PC-9 (cell line): ENCODE data around the gene OLFM4. TPM values are rescaled to one million over a fixed set of nuclear protein-coding genes. Genes with fewer than 3 reads are reported as not detected.

Experiments used
- BruUV-seq: library from RNA; stranded (reverse); fragments of 400-500 nt; replicated peaks from 2 replicates; lab custom pipeline; 2021; lab: Mats Ljungman, UMichigan
- CTCF ChIA-PET: fragments of 300-600 bp; sonication (Branson Sonifier 250); formaldehyde crosslinking; loops from one replicate; lab custom pipeline; 2022; ENCODE audit warnings: antibody characterized with exemption; lab: Charles Lee
- POLR2A ChIA-PET: fragments of 300-600 bp; sonication (Branson Sonifier 250); formaldehyde crosslinking; loops from one replicate; lab custom pipeline; 2022; ENCODE audit warnings: antibody characterized with exemption; ENCODE audit not compliant: unreplicated experiment; lab: Charles Lee
- DNase-seq, 2 experiments: peaks; one replicate each; pipeline versions ENCODE4 v3.0.0 to v3.0.0-alpha.2; 2015 to 2022; ENCODE audit warnings: mixed read lengths in 1 of 2
- H2AFZ ChIP-seq: fragments of 200-600 bp; sonication (generic); 2 replicates; pipeline ENCODE4 v1.8.1; 2017; ENCODE audit warnings: antibody characterized with exemption
- H3F3A ChIP-seq: fragments of 200-600 bp; sonication (generic); 2 replicates; pipeline ENCODE4 v1.8.1; 2017; ENCODE audit warnings: antibody characterized with exemption, mild to moderate bottlenecking, low read depth; ENCODE audit not compliant: insufficient read depth
- H3K27ac ChIP-seq: fragments of 200-600 bp; sonication (generic); 2 replicates; pipeline ENCODE4 v1.6.1; 2016; ENCODE audit warnings: mixed run types
- H3K27me3 ChIP-seq: fragments of 200-600 bp; sonication (generic); 2 replicates; pipeline ENCODE4 v1.6.1; 2016; ENCODE audit warnings: low read depth, mixed run types; ENCODE audit not compliant: insufficient read depth
- H3K36me3 ChIP-seq: fragments of 200-600 bp; sonication (generic); 2 replicates; pipeline ENCODE4 v1.6.1; 2016; ENCODE audit warnings: low read depth, mixed run types
- H3K4me1 ChIP-seq: fragments of 200-600 bp; sonication (generic); replicated peaks from 2 replicates; pipeline ENCODE4 v1.6.1; 2016; ENCODE audit warnings: mixed run types; ENCODE audit not compliant: insufficient read depth
- H3K4me2 ChIP-seq: fragments of 200-600 bp; sonication (generic); 2 replicates; pipeline ENCODE4 v1.6.1; 2017; ENCODE audit warnings: mixed run types
- H3K4me3 ChIP-seq: fragments of 200-600 bp; sonication (generic); 2 replicates; pipeline ENCODE4 v1.6.1; 2016; ENCODE audit warnings: mixed run types
- H3K79me2 ChIP-seq: fragments of 200-600 bp; sonication (generic); 2 replicates; pipeline ENCODE4 v1.6.1; 2017; ENCODE audit warnings: low read depth, mixed run types
- H3K9me2 ChIP-seq: fragments of 200-600 bp; sonication (generic); 2 replicates; pipeline ENCODE4 v1.8.1; 2017; ENCODE audit warnings: mild to moderate bottlenecking; ENCODE audit not compliant: insufficient read depth
- H3K9me3 ChIP-seq: fragments of 200-600 bp; sonication (generic); 2 replicates; pipeline ENCODE4 v1.8.1; 2016; ENCODE audit warnings: low read depth; ENCODE audit not compliant: insufficient read depth
- H4K20me1 ChIP-seq: fragments of 200-600 bp; sonication (generic); 2 replicates; pipeline ENCODE4 v1.8.1; 2017; ENCODE audit not compliant: insufficient read depth
- EZH2 ChIP-seq: fragments of 200-600 bp; sonication (generic); IDR thresholded peaks from 2 replicates; pipeline ENCODE4 v1.8.0; 2017; ENCODE audit warnings: antibody characterized with exemption, low read depth
- intact Hi-C: fragments of 100-400 bp; cut with micrococcal nuclease; formaldehyde crosslinking; loops from one replicate; pipeline ENCODE4 v1.10.0; 2022; ENCODE audit not compliant: unreplicated experiment
- total RNA-seq: library from RNA; stranded (reverse); gene quantifications from 2 replicates; pipeline ENCODE4 v1.2.3, GENCODE V29; 2021
- TF ChIP-seq, protein P1 (sequence below): fragments of 200-600 bp; sonication (generic); conservative IDR thresholded peaks from 2 replicates; pipeline ENCODE4 v1.6.1; 2017; ENCODE audit warnings: mixed run types, antibody characterized with exemption, mild to moderate bottlenecking, moderate library complexity

OLFM4 gene
- total RNA-seq, 1 experiment from 2014 or later, result not detected

DNA sequence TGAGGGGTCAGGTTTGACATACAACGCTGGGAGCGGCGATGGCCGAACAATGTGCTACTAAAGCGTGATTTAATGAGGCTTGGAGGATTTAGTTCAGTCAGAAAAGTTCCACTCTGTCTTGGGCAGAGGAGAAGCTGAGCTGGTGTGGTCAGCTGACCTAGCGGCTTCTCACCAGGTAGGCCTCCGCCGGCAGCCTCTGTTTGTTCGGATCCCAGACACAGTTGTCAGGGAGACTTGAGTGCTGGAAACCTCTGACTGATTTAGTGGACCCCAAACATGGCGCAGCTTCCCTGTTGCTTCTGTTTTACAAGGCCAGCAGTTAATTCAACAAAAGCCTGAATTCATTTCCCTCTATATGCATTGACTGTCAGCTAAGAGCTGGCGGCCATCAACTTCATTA lies 36.5 kb upstream of the OLFM4 start:
- POLR2A ChIA-PET, result no interaction called here
- CTCF ChIA-PET, result no interaction called here
- BruUV-seq, result no TSS peak

DNA sequence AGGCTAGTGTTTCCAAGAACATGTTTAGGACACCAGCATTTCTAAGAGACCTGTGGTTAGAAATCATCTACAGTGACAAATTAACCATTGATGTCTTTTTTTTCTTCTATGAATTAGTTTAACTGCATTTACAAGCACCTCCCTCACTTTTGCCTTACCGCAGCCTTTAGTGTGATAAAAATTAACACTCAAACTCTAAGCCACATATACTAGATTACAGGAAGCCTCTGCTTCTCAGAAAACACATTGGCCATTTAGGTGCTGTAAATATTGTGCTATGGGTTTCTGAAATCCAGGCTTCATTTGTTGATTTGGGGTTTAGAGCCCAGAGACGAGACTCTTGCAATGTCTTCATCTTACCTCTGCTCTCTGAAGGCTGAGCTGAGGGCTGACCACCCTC lies 34.6 kb upstream of the OLFM4 start:
- CTCF ChIA-PET, result no interaction called here
- H3K4me3 ChIP-seq, result no peak overlapping the region
- no peak overlapping the region for H3K27ac ChIP-seq
- POLR2A ChIA-PET, result no interaction called here
- no peaks in the 10 kb centered on the region for H3K79me2 ChIP-seq
- intact Hi-C loops, result no loop called here
- no peak overlapping the region for H3K4me2 ChIP-seq
- no peaks in the 10 kb centered on the region for H3K36me3 ChIP-seq
- H4K20me1 ChIP-seq, result no peaks in the 10 kb centered on the region
- no peaks in the 10 kb centered on the region for H3K27me3 ChIP-seq
- no TSS peak for BruUV-seq
- no peak for TF ChIP-seq EZH2
- TF ChIP-seq, protein P1, sequence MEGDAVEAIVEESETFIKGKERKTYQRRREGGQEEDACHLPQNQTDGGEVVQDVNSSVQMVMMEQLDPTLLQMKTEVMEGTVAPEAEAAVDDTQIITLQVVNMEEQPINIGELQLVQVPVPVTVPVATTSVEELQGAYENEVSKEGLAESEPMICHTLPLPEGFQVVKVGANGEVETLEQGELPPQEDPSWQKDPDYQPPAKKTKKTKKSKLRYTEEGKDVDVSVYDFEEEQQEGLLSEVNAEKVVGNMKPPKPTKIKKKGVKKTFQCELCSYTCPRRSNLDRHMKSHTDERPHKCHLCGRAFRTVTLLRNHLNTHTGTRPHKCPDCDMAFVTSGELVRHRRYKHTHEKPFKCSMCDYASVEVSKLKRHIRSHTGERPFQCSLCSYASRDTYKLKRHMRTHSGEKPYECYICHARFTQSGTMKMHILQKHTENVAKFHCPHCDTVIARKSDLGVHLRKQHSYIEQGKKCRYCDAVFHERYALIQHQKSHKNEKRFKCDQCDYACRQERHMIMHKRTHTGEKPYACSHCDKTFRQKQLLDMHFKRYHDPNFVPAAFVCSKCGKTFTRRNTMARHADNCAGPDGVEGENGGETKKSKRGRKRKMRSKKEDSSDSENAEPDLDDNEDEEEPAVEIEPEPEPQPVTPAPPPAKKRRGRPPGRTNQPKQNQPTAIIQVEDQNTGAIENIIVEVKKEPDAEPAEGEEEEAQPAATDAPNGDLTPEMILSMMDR, result no peak
- H3K4me1 ChIP-seq, result no peaks in the 10 kb centered on the region
- H3K9me3 ChIP-seq, result no peaks in the 10 kb centered on the region
- H3K9me2 ChIP-seq, result no peaks in the 10 kb centered on the region
- no peaks in the 10 kb centered on the region for H3F3A ChIP-seq
- no peak overlapping the region for H2AFZ ChIP-seq
- DNase-seq, result no peak

More for the DNA sequence above, 36.5 kb upstream of the OLFM4 start:
- H3K36me3 ChIP-seq, result no peaks in the 10 kb centered on the region
- no peak overlapping the region for H2AFZ ChIP-seq
- H3K4me1 ChIP-seq, result no peaks in the 10 kb centered on the region
- no peaks in the 10 kb centered on the region for H3F3A ChIP-seq
- H3K9me3 ChIP-seq, result no peaks in the 10 kb centered on the region
- no peaks in the 10 kb centered on the region for H3K79me2 ChIP-seq
- intact Hi-C loops, result no loop called here
- TF ChIP-seq EZH2, result no peak
- TF ChIP-seq, protein P1, result no peak
- H3K4me3 ChIP-seq, result no peak overlapping the region
- no peaks in the 10 kb centered on the region for H3K27me3 ChIP-seq
- no peak overlapping the region for H3K4me2 ChIP-seq
- no peaks in the 10 kb centered on the region for H3K9me2 ChIP-seq
- no peak for DNase-seq
- H3K27ac ChIP-seq, result no peak overlapping the region
- H4K20me1 ChIP-seq, result no peaks in the 10 kb centered on the region

DNA sequence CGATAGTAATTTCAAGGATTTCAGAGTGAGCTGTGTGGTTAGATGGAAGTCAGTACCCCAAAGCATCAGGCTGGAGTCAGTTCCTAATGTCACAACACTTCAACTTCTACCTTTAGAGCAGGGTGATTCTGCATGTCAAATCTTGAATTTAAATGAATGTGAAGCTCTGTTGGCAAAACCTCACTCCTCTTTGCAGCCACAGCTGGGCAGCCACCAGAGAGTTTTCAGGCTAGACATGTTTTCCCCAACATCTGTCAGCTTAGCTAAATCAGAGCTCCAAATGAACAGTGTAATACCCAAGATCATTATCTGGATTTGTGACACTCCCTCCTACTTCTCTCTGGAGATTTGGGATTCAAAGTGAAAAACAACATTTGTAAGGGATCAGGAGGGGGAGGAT lies 33.7 kb upstream of the OLFM4 start:
- Histone ChIP-seq H3K79me2 (no peaks in the 10 kb centered on the region), H2AFZ (no peak overlapping the region), H3K9me2 (no peaks in the 10 kb centered on the region), H3K4me1 (no peaks in the 10 kb centered on the region), H3K27me3 (0 out of 2 replicates have a peak, but pooled peaks cover 3% of the 10 kb centered on the region), H3K36me3 (no peaks in the 10 kb centered on the region), H4K20me1 (no peaks in the 10 kb centered on the region), H3K27ac (no peak overlapping the region), H3K4me2 (no peak overlapping the region), H3K4me3 (no peak overlapping the region), H3K9me3 (no peaks in the 10 kb centered on the region), H3F3A (no peaks in the 10 kb centered on the region)
- BruUV-seq, result no TSS peak
- CTCF ChIA-PET, result no interaction called here
- DNase-seq, result no peak
- no peak for TF ChIP-seq EZH2
- TF ChIP-seq, protein P1, result no peak
- POLR2A ChIA-PET, result no interaction called here
- intact Hi-C loops, result no loop called here
